Upper lobe of left lung (tissue), 6 donors: ENCODE measurements around the gene RNF208. TPM values are rescaled to one million over a fixed set of nuclear protein-coding genes. Genes with fewer than 3 reads are reported as not detected.
A peak's percentile ranks its signal among the peaks of the same experiment; 100 is the strongest.

ENCODE experiments used
- ATAC-seq, 2 donors: fragments of 200-7000 bp; cut with Tn5 transposase; one replicate each; pipeline ENCODE4 v1.9.1; 2022; ENCODE audit warnings: mild to moderate bottlenecking in 2 of 2, moderate library complexity in 2 of 2; ENCODE audit not compliant: low FRiP score in 2 of 2
- DNase-seq, 2 donors: peaks; one replicate each; pipeline ENCODE4 v3.0.0-alpha.2; 2019 to 2020
- H3K27ac ChIP-seq, 4 donors: fragments of 200-600 bp; sonication (generic); one replicate each; pipeline ENCODE4 v1.5.1; 2016 to 2019
- H3K27me3 ChIP-seq, 4 donors: fragments of 200-600 bp; sonication (generic); one replicate each; pipeline ENCODE4 v1.5.1; 2017 to 2019
- H3K36me3 ChIP-seq, 4 donors: fragments of 200-600 bp; sonication (generic); one replicate each; pipeline ENCODE4 v1.5.1; 2016 to 2019
- H3K4me1 ChIP-seq, 4 donors: fragments of 200-600 bp; sonication (generic); one replicate each; pipeline ENCODE4 v1.5.1; 2018 to 2019
- H3K4me3 ChIP-seq, 4 donors: fragments of 200-600 bp; sonication (generic); one replicate each; pipeline ENCODE4 v1.5.1; 2017 to 2019; ENCODE audit warnings: mild to moderate bottlenecking in 2 of 4, moderate library complexity in 1 of 4
- H3K9me3 ChIP-seq, 4 donors: fragments of 200-600 bp; sonication (generic); one replicate each; pipeline ENCODE4 v1.5.1; 2018 to 2019
- EP300 ChIP-seq, 4 donors: sonication (generic); formaldehyde crosslinking; IDR thresholded peaks; one replicate each; pipeline ENCODE4 v1.5.1; 2017; ENCODE audit warnings: antibody characterized with exemption in 4 of 4, control low read depth in 2 of 4
- POLR2A ChIP-seq, 4 donors: fragments of 450-650 bp; IDR thresholded peaks; one replicate each; pipeline ENCODE4 v1.5.1; 2016 to 2017; ENCODE audit warnings: antibody characterized with exemption in 4 of 4, mild to moderate bottlenecking in 2 of 4
- POLR2AphosphoS5 ChIP-seq, 2 donors: sonication (generic); formaldehyde crosslinking; IDR thresholded peaks; one replicate each; pipeline ENCODE4 v1.5.1; 2017; ENCODE audit warnings: antibody characterized with exemption in 2 of 2
- WGBS, 2 donors: methylation state at CpG; one replicate each; pipeline ENCODE4 v1.1.5; 2017 to 2018; 5-methylcytosine and 5-hydroxymethylcytosine counted together
- total RNA-seq, 6 donors: library from RNA; depleted of rRNA in 4 of 6; stranded (reverse); fragments of >200 nt in 4 of 6; gene quantifications; one replicate each; pipeline versions ENCODE4 v1.1.0 to v1.2.1, GENCODE V29; 2016 to 2021
- TF ChIP-seq, protein P1 (sequence below), 6 experiments: fragments of 450-650 bp in 4 of 6; fragments of 200-600 bp in 2 of 6; sonication (generic) in 2 of 6; IDR thresholded peaks; one replicate each; pipeline ENCODE4 v1.5.1; 2016 to 2019; ENCODE audit warnings: antibody characterized with exemption in 6 of 6
- donor health status: DM: no; HTN: no; CAD: no; lungs with moderate emphysema.
- donor health status: DM: no; HTN: yes; CAD: no; lungs with severe emphysema.

RNF208 gene
- total RNA-seq, 6 donors from 2014 or later, result 2.3 to 12.6 (median 4.5) TPM

DNA sequence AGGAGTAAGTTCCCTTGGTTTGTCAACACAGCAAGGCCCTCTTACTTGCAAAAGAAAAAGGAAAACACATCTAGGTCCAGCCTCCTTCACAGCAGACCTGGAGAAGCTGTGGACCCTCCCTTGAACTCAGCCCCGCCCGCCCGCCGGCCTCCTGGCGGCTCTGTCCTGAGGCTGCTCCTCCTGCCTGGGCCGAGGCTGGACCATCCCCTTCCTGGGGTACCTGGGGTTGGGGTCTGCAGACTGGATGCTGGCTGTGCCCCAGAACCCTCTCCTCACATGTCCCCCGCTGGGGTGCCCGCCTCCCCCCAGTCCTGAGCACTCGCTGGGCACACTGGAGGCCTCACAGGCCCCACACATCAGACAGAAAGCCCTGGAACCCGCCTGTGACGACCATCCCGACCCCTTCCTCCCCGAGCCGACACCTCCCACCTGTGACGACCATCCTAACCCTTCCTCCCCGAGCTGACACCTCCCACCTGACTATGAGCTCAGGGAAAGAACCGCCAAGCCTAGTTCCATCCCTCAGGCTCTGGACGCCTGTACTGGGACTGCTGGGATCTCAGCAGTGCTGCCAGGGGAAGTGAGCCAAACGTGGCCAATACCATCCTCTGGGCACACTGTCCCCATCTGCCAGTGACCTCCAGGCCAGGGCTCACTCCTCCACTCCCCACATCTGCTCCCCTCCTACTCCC, 43.0 kb downstream of the RNF208 start:
- H3K4me3 ChIP-seq, result no peak overlapping the region
- 95 to 97% methylated on average over 11 to 19 of the region's 19 CpGs for WGBS, 2 donors
- ATAC-seq (no peak), DNase-seq (peak in 1 of 2 donors; percentile 75)
- no peaks in the 10 kb centered on the region for H3K27me3 ChIP-seq
- H3K27ac ChIP-seq, result no peak overlapping the region
- peaks cover 0 to 7% (median 6%) of the 10 kb centered on the region in 4 donors for H3K4me1 ChIP-seq
- H3K36me3 ChIP-seq, result peaks cover 31 to 67% (median 61%) of the 10 kb centered on the region in 4 donors
- H3K9me3 ChIP-seq, result no peaks in the 10 kb centered on the region
- no peak for TF ChIP-seq POLR2A (IDR thresholded peaks at IDR 0.05)

DNA sequence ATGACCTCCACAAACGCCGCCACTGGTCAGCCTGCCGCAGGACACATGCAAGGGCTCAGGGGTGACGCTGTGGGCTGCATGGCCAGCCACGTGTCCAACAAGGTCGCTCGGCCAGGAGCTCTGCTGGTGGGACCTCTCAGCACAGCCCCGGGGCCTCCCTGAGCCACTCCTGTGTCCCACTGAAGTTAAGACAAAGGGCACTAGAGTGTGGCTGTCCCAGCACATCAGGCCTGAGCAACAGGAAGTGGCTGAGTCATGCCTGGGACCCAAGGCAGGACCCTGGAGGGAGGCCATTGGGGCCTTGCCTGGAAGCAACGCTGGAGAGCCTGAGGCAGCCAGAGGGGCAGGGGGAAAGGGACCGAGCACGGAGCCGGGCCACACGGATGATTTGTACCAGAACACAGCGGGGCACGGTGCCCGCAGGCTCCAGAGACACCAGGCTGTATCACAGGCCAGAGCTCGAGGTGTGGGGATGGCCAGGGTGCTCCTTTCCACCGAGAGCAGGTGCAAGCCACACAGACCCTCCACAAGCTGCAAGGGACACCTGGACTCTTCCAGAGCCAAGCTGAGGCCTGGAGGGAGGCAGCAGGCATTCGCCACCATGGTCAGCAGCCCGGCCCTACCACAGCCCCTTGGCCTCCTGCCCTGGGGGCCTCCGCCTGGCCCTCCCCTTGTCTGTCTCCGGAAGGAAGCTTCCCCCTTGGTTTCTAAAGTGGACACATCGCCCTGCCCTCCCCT, 43.7 kb downstream of the RNF208 start:
- DNase-seq (peak in 1 of 2 donors; percentile 67), ATAC-seq (no peak)
- TF ChIP-seq EP300 (IDR thresholded peaks at IDR 0.05) (no peak), POLR2AphosphoS5 (IDR thresholded peaks at IDR 0.05) (no peak), POLR2A (IDR thresholded peaks at IDR 0.05) (no peak)
- TF ChIP-seq, protein P1, sequence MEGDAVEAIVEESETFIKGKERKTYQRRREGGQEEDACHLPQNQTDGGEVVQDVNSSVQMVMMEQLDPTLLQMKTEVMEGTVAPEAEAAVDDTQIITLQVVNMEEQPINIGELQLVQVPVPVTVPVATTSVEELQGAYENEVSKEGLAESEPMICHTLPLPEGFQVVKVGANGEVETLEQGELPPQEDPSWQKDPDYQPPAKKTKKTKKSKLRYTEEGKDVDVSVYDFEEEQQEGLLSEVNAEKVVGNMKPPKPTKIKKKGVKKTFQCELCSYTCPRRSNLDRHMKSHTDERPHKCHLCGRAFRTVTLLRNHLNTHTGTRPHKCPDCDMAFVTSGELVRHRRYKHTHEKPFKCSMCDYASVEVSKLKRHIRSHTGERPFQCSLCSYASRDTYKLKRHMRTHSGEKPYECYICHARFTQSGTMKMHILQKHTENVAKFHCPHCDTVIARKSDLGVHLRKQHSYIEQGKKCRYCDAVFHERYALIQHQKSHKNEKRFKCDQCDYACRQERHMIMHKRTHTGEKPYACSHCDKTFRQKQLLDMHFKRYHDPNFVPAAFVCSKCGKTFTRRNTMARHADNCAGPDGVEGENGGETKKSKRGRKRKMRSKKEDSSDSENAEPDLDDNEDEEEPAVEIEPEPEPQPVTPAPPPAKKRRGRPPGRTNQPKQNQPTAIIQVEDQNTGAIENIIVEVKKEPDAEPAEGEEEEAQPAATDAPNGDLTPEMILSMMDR (IDR thresholded peaks at IDR 0.05), result no peak
- Histone ChIP-seq H3K27me3 (no peaks in the 10 kb centered on the region), H3K36me3 (peaks cover 26 to 60% (median 54%) of the 10 kb centered on the region in 4 donors), H3K4me3 (no peak overlapping the region), H3K9me3 (no peaks in the 10 kb centered on the region), H3K4me1 (peaks cover 0 to 7% (median 6%) of the 10 kb centered on the region in 4 donors), H3K27ac (no peak overlapping the region)
- 88 to 91% methylated on average over 20 to 23 of the region's 23 CpGs for WGBS, 2 donors

DNA sequence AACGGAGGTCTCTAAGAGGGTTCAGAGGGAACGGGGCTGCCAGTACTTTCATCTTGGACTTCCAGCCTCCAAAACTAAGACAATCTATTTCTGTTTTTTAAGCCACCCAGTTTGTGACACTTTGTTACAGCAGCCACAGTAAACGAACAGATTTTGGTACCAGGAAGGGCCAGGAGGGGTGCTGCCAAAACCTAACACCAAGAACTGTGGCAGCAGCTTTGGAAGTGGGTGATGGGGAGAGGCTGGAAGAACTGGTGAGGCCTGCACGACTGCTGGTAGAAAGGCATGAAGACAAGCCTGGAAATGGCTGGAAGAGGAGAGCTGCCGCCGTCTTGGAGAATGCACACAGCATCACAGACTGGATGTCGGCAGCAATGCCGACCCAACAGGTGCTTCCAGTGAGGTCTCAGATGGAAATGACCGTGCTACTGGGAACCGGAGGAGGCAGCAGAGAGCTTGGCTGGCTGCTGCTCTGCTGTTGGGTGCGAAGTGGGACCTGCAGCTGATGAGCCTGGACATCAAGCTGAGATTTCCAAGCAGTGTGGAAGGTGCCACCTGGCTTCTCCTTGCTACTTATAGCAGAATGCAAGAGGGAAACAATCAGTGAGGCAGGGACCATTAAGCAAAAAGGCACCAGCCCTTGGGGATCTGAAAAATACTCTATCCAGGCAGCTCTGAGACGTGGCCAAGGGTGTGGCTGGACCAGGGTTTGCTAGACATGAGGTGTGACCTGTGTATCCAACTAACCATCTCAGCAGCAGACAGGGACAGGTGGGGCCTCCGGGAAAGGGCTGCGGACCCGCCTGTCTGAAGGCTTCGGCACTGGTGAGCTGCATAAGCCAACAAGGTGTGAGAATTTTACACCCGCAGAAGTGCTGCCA, 45.5 kb downstream of the RNF208 start:
- WGBS, 2 donors, result 65 to 70% methylated on average over 12 to 17 of the region's 17 CpGs
- DNase-seq (peak in 1 of 2 donors; percentile 13), ATAC-seq (no peak)
- H3K27ac ChIP-seq, result no peak overlapping the region
- peaks cover 18 to 41% (median 36%) of the 10 kb centered on the region in 4 donors for H3K36me3 ChIP-seq
- H3K4me1 ChIP-seq, result peaks cover 0 to 7% (median 6%) of the 10 kb centered on the region in 4 donors
- no peak overlapping the region for H3K4me3 ChIP-seq
- TF ChIP-seq, protein P1 (IDR thresholded peaks at IDR 0.05), result peak in 2 of 6 experiments; percentile 29 to 44
- no peak for TF ChIP-seq POLR2A (IDR thresholded peaks at IDR 0.05)
- no peaks in the 10 kb centered on the region for H3K27me3 ChIP-seq
- no peaks in the 10 kb centered on the region for H3K9me3 ChIP-seq

DNA sequence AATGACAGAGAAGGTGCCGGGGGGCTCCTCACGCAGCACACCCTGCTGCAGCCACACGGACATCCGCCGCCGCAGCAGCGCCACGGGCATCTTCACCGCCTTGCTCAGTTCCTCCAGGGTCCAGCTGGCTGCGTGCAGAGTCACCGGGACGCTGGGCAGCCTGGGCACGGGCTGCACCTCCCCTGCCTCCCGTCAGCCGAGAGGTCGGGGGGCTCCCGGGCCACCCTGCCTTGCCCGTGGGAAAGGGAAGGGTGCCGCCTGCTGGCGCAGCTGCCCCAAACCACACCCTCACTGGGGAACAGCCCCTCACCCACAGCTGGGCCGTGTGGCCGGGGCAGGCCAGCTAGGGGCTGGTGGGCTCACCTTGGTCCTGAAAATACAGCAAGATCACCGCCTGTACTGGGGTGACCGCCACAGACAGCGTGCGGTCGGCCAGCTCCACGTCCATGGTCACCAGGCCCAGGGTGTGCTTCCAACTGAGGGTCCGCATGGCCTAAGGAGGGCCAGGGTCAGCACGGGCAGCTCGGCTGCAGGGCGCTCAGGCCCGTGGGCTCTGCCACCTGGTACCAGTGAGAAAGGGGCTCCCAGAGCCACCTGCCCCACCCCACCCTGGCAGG, 46.6 kb downstream of the RNF208 start:
- no peaks in the 10 kb centered on the region for H3K9me3 ChIP-seq
- H3K27ac ChIP-seq, result no peak overlapping the region
- H3K4me1 ChIP-seq, result peaks cover 0 to 7% (median 6%) of the 10 kb centered on the region in 4 donors
- peaks cover 10 to 31% (median 25%) of the 10 kb centered on the region in 4 donors for H3K36me3 ChIP-seq
- 19 to 61% methylated on average over 15 of the region's 33 CpGs for WGBS, 2 donors
- peaks cover 0 to 6% (median 2%) of the 10 kb centered on the region in 4 donors for H3K27me3 ChIP-seq
- H3K4me3 ChIP-seq, result no peak overlapping the region
- no peak for TF ChIP-seq POLR2A (IDR thresholded peaks at IDR 0.05)
- TF ChIP-seq EP300 (IDR thresholded peaks at IDR 0.05), result no peak
- TF ChIP-seq POLR2AphosphoS5 (IDR thresholded peaks at IDR 0.05), result no peak
- TF ChIP-seq, protein P1 (IDR thresholded peaks at IDR 0.05), result no peak
- peak in 1 of 2 donors; percentile 82 for DNase-seq
- ATAC-seq, result no peak
